LoVo (cell line): ENCODE results near the gene SDCBP2.

Source experiments
- DNase-seq: peaks from one replicate; pipeline ENCODE4 v3.0.0-alpha.2; 2016; ENCODE audit warnings: low spot score

The SDCBP2 gene

DNA sequence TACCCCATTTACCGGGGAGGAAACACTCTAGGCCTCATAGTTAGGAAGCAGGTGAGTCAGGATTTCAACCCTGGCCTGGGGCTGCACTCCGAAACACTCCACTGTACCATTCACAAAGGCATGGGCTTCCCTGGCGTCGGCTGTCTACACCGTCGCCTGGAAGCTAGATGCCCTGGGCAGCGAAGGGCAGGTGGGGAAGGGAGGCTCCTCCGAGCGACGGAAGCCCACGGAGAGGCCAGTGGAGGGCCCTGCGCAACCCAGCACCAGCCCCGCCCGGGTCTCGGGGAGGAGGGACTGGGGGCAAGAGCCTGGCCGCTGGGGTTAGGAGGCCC lies 16.1 kb downstream of the SDCBP2 start:
- no peak for DNase-seq

DNA sequence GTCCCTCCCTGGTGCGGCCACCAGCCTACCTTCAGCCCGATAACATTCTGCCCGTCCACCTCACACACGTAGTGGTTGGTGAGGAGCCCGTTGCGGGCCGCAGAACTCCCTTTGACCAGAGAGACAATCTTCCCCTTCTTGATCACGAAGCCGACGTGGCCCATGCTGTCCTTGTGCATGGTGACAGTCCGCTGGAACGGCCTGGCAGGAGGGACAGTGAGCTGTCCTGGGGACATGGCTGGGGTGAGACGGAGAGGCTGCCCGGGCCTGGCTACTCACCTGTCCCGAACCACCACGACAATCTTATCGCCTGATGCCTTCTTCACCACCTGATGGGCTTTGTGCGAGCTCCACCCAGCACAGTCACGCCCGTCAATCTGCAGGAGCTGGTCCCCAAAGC lies 16.6 kb downstream of the SDCBP2 start:
- DNase-seq, result no peak

DNA sequence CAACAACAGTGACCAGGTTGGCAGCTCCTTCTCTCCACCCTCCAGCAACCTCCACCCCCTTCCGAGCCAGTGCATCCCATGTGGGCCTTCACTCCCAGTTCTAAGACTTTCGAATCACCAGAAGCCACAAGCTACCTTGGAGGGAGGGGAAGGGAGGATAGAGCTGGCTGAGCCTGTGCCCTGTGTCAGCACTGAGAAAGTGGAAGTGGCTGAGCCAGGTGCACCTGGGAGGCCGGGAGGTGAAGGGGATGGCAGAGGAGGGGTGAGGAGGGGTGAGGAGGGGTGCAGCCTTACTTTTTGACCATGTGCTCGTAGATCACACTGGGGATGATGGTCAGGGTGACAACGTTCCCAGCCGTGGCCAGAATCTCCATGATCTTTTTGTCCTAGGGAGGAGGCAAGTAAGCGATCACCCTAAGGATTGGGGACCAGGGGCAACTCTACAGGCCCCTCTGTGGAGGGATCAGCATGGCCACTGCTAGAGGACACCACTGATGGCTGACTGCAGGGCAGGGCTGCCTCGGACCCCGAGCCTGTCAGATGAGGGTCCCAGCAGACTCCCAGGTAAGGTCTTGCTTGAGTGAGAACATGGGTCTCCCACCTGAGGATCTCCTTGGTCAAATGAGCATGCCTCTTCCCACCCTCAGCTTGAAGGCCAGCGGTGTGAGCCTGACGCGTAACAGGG lies 18.3 kb downstream of the SDCBP2 start:
- no peak for DNase-seq

DNA sequence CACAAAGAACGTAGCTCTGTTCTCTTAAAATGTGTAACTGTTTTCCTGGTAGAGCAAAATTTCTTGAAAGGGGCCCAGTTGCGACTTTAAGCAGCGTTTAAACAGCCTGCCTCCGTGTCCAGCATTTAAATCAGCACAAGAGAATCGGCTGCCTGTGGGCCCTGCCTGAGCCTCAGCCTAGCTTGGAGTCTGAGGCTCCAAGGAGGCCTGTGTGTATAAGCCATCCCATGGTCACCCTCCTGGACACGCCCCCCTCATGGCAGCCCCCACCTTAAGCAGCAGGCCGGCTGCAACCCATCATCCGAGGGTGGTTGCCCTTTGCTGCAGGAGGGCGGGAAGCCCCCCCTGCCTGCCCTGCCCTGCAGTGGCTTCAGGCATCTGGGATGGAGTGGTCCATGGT lies 18.9 kb downstream of the SDCBP2 start:
- DNase-seq, result no peak

DNA sequence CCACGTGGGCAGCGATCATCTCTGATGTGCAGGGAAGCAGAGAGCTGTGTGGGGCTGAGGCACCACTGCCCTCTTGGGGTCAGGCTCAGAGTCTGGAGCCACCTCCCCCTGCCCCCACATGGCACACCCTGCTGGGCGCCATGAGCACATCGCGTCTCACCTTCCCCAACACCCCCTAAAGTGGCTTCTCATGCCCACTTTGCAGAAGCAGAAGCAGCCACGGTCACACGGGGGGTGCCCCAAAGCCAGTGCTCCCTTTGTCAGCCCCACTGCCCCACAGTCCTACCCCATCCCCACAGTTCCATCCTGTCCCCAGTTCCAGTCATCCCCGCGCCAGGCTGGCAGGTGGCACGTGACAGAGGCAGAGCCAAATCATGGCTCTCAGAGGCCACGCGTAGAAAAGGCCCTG lies 19.5 kb downstream of the SDCBP2 start:
- no peak for DNase-seq

DNA sequence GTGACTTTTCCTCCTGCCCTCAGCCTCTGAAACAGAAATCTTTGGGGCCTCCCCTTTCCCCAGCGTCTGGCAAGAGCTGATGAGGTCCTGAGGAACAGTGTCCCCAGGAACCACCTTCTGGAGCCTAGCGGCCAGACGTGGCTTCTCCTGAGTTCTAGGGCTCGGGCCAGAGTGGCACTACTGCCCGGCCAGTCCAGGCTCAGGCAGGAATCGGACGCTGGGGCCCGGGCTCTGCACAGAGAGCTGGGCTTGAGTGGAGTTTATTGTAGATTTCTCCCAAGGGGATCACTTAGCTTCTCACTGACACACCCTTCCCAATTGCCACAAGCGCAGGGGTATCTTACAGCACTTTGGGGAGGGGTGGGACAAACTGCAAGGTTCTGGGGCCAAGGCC lies 20.2 kb downstream of the SDCBP2 start:
- DNase-seq, result no peak

DNA sequence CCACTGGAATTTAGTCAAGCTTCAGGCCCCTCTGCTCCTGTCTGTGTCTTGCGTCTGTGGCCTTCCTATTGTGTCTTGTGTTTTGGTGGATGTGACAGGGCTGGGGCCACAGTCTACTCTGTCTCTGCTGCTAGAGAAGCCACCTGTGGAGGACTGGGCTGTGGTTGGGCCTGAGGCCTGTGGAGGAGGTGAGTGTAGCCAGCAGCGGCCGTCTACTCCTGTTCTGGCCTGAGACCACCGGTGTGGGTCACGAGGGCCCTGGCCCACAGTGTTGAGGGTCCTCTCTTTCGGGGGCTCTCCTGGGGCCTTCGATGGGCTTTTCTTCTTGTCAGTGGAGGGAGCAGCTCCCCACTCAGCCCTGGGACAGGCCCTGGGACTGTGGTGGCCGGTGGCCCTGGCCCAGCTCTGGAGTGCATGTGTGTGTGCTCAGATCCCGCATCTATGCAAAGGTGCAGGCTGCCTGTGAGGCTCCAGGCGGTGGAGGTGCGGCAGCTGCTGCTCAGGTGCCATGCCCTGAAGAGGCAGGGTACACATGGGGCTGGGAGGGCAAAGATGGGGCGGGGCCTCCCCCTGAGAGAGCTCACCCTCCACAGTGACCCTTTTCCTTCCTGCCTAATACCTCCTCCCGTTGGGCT lies 20.8 kb downstream of the SDCBP2 start:
- DNase-seq, result no peak

DNA sequence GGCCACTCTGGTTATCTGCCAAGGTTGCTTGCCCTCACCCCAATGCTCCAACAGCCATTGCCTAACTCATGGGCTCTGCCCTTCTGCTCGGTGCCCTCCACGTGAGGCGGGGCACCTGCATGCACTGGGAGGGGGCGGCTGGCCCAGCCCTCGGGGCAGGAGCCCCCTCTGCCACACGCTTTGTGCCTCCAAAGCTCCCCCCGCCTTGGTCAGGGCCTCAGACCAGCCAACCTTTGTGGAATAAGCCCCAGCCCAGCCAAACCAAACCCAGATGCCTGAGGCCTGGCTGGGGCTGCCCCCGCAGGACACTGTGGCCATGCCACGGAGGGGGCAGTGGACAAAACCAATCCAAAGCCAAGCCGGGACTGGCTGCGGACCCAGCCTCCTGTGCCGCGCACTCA lies 21.4 kb downstream of the SDCBP2 start:
- DNase-seq, result no peak

DNA sequence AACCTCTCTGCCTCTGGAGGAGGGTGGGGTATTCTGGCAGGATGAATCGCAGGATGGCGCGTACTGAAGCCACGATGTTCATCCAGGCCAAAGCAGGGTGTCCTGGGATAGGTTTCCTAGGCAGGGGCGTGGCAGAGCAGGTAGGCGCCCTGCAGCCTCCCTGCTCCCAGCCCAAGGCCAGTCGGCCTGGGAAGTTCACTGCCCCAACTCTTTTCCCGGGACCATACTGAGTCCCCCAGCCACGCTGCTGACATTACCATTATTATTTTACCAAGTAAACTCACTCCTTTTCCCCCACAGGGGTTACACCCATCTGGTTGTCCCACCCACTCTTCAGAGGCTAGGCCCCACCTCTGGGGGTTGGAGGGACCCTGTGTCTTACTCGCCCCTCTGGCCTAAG lies 21.8 kb downstream of the SDCBP2 start:
- no peak for DNase-seq

DNA sequence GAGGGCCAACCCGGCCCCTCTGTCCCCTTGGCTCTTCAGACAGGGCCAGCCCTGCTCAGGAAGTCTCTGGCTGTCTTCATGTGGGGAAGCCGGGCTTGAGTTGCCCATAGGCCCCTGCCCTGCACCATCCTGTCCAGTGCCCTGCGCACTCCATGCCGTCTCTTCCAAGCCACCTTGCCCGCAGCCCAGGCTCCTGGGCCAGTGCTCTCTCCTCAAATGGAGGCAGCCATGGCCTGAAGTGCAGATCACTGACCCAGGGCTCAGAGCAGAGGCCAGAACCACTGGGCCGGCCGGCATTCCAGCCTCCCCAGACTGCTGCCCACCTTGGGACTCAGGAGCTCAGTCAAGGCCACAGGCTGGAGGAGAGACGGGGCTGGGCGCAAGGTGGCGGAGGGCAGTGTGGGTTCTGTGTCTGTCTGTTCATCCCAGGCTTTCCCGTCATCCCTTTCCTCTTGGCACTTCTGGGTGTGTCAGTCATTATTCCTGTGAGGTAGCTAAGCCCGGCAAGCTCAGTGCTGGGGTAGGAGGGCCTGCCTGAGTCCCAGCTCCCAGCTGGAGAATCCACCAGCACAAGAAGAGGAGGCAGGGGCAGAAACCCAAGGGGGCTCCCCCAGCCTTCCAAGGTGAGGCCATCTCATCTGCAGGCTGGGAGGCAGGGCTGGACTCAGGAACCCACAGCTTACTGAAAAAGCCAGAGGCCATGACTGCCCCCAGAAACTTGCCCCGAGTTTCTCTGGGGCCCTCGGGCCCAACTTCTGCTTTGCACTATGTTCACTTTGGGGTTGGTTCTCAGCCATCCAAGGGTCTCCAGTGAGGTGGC lies 22.4 kb downstream of the SDCBP2 start:
- no peak for DNase-seq

DNA sequence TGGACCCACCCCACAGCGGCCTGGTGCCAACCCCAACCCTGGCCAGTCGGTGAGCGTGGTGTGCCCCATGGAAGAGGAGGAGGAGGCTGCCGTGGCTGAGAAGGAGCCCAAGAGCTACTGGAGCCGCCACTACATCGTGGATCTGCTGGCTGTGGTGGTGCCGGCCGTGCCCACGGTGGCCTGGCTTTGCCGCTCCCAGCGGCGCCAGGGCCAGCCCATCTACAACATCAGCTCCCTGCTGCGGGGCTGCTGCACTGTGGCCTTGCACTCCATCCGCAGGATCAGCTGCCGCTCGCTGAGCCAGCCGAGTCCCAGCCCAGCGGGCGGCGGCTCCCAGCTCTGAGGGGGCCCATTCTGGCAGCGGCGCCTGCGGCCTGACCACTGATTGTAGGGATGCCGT lies 23.2 kb downstream of the SDCBP2 start:
- DNase-seq, result no peak

DNA sequence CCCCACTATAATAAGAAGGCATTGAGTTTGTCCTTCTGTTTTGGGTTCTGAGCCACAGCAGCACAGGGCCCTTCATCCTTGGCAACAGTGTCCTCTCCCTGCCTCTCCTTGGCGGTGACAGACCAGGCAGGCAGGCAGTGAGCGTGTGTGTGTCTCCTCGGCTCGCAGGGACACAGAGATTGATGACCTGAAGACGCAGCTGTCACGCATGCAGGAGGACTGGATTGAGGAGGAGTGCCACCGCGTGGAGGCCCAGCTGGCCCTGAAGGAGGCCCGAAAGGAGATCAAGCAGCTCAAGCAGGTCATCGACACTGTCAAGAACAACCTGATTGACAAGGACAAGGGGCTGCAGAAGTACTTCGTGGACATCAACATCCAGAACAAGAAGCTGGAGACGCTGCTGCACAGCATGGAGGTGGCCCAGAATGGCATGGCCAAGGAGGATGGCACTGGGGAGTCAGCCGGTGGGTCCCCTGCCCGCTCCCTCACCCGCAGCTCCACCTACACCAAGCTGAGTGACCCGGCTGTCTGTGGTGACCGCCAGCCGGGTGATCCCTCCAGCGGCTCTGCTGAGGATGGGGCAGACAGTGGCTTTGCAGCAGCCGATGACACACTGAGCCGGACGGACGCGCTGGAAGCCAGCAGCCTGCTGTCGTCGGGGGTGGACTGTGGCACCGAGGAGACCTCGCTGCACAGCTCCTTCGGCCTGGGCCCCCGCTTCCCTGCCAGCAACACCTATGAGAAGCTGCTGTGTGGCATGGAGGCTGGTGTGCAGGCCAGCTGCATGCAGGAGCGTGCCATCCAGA lies 24.0 kb downstream of the SDCBP2 start:
- no peak for DNase-seq

DNA sequence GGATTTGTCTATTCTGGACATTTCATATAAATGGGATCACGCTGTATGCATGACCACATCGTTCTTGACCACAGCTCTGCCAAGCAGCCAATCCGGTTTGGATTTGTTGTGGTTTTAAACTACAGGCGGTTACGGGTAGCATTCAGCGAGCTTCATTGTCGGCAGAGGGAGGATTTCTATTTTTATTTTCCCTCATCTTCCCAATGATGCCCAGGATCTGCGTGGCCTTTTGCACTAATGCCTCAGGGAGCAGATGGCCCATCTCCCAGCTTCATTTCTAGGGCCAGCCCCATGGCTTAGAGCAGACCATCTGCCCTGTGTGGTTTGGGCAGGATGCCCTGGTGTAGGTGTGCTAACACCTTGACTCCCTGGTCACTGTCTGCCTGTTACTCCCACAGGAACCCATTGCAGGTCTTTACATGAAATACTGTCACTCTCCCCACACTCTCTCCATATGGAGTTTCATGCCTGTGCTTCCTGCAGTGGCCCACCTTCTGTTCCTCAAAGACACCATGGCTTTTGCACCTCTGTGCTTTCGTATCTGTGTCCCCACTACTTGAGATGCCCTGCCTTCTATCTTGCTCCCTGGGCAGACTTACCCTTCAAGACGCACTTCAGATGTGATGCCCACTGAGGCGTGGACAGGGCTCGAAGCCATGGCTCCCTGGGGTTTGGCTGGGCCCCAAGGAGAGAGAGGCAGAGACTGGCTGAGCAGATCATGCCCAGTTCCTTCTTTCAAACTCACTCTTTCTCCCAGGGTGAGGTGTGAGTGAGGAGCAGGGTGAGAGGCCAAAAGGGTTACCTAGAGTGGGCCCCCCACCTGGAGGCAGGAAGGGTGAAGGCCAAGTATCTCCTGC lies 26.0 kb downstream of the SDCBP2 start:
- no peak for DNase-seq

DNA sequence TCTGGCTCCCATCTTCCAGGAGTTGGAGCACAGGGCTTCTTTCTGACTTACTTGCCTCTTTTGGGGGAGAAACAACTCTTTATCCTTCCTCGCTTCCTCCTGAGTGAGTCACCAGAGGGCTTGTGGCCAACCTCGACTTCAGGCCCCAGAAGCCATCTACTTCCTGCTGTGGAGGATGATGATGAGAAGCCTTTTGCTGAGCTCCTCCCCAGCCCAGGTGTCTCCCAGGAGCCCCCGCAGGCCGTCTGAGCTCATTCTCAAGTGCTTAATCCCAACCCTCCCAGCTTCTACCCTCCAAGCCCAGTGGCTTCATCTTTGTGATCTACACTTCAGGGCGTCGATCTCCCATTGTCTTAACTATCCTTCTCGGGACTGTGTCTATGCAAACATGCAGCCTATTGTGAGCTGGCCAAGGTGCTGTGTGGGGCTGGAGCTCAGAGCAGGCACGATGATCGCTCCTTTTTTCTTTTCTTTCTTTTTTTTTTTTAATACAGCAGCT lies 27.9 kb downstream of the SDCBP2 start:
- DNase-seq, result peak; percentile 54

DNA sequence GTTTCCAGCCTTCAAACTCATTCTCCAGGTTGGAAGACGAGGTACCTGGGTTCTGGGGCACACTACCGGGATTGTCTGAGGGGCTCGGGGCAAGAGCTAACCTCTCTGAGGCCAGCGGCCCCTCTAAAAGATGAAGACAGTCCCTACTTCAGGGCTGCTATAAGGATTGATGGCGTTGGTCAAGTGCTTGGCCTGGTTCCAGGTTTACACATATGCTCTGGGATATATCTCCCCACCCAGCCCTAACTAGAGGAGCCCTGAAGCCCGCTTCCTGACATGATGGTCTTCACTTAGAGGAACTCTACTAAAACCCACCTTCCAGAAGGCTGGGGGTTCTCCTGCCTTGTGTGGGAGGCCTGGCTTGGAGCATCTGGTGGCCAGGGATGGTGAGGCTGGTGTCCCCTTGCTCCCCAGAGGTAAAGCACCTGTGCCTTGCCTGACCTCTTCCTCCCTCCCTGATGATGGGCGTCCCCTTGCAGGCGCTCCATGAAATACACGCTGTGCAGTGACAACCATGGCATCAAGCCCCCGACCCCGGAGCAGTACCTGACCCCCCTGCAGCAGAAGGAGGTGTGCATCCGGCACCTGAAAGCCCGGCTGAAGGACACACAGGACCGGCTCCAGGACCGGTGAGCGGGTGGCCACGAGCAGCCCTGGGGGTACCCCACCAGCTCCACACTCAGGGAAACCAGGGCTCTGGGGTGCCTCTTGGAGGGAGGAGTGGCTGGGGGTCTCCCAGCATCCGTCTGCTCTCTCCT lies 28.7 kb downstream of the SDCBP2 start:
- DNase-seq, result no peak

DNA sequence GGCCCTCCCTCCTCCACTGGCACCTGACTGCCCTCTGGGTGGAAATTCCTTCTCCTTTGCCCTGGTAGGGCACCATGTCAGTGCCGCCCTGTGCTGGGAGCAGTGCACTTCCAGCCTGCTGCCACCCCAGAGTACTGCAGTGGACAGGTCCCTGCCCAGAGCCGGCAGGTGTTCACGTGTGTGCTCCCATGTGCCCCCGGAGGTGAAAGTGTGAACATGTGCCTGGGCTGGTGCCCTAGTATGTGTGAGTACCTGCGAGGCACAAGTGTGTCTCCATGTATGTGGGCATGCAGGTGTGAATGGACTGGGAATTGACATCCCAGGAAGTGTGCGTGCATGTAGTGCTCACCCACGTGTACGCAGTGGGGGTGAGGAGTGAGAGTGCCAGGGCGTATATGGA lies 29.4 kb downstream of the SDCBP2 start:
- DNase-seq, result no peak

DNA sequence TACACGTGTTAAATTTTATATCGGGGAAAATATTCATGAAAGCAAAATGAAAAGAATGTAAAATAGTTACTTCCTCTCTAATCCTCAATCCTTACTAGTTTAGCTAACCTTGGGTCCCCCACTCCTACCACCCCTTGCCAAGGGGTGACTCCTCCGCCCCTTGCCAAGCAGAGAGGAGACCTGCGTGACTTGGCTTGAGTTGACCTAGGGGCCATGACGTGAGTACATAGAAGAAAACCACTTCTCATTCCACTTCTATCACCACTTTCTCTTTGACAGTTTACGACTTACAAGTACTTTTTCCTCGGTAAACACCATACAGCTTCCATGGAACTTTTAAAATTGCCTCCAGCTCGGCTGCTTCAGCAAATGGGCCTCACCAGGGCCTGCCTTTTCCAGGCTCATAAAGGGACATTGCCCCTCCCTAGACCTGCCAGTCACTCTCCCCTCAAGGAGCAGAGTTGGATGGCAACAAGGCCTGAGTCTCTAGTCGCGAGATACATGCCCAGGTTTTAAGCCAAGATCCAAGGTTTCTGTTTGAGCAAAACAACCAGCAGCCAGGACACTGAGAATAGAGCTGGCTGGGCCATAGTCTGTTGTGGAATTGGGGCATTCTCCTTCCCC lies 29.9 kb downstream of the SDCBP2 start:
- no peak for DNase-seq

DNA sequence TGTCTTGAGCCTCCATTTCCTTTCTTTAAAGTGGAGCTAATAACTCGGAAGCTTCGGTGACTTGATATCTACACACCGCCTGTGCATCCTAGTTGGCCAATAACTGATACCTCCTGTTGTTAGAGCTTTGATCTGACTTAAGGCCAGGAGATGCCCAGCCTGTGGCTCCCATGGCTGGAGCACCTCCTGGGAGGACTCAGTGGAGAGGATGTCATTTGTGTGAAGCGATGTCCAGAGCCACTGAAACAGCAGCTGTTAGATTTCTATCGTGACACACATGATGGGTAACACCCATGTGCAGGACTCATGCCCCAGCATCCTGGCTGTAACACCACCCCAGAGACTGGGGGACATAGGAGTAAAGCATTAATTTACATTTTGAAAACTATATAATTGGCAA lies 30.8 kb downstream of the SDCBP2 start:
- no peak for DNase-seq

DNA sequence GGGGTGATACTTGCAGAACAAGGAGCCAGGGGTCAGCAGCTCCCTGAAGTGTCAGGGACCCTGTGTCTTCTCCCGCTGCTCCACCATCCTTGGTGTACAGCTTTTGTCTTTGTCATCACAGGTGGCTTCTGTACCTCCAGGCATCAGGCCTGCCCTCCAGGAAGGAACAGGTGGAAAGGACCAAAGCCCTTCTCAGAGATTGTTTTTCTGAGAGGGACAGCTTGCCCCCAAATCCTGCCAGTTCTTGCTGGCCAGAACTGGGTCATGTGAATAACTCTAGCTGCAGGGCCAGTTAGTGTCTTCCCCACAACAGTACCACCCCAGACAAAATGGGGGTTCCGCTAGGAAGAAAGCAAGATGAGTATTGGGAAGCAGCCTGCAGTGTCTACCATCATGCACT lies 31.5 kb downstream of the SDCBP2 start:
- DNase-seq, result no peak

DNA sequence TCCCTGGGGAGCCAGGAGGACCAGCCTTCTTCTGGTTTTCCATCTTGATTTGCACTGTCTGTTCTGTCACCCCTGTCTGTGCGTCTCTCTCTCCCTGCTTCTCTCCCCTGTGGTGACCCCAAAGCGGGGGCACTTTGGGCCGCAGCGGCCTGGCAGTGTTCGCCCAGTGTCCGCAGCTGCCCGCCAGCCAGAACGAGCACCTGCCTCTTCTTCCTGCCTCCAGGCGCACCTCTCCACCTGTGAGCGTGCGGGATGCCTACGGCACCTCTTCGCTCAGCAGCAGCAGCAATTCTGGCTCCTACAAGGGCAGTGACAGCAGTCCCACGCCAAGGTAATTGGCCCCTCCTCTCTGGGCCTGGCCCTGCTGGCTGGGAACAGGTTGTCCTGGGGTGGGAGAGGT lies 32.0 kb downstream of the SDCBP2 start:
- no peak for DNase-seq
